Inflammatory macrophage treated with lipopolysaccharide for 4 hours (primary cell): Measurements from ENCODE around the gene MRC2.

Source experiments
- DNase-seq: peaks from one replicate; pipeline ENCODE4 v3.0.0-alpha.2; 2020

MRC2 gene

GRCh38 chr17:62664336-62665120, 37.1 kb downstream of the MRC2 start:
- DNase-seq: no peak

- DNase-seq: no peak
Measured at GRCh38 chr17:62665599-62665998, 38.1 kb downstream of the MRC2 start.

GRCh38 chr17:62666061-62666800, 38.8 kb downstream of the MRC2 start:
- no peak for DNase-seq

- no peak for DNase-seq
Measured at GRCh38 chr17:62666801-62667591, 39.5 kb downstream of the MRC2 start.

- no peak for DNase-seq
Measured at GRCh38 chr17:62668091-62668804, 40.8 kb downstream of the MRC2 start.

- no peak for DNase-seq
Measured at GRCh38 chr17:62670202-62670821, 42.8 kb downstream of the MRC2 start.

- DNase-seq: no peak
Measured at GRCh38 chr17:62671553-62671952, 44.1 kb downstream of the MRC2 start.

- no peak for DNase-seq
Measured at GRCh38 chr17:62672957-62673356, 45.5 kb downstream of the MRC2 start.

- no peak for DNase-seq
Measured at GRCh38 chr17:62673614-62674362, 46.3 kb downstream of the MRC2 start.

GRCh38 chr17:62674363-62674739, 46.9 kb downstream of the MRC2 start:
- DNase-seq: no peak

- DNase-seq: no peak
Measured at GRCh38 chr17:62674841-62675240, 47.4 kb downstream of the MRC2 start.

GRCh38 chr17:62675260-62675659, 47.8 kb downstream of the MRC2 start:
- no peak for DNase-seq

GRCh38 chr17:62675701-62676100, 48.2 kb downstream of the MRC2 start:
- no peak for DNase-seq

- no peak for DNase-seq
Measured at GRCh38 chr17:62676231-62676943, 48.9 kb downstream of the MRC2 start.

- DNase-seq: no peak
Measured at GRCh38 chr17:62676952-62677596, 49.6 kb downstream of the MRC2 start.

- no peak for DNase-seq
Measured at GRCh38 chr17:62678214-62678919, 50.9 kb downstream of the MRC2 start.

- no peak for DNase-seq
Measured at GRCh38 chr17:62679866-62680377, 52.5 kb downstream of the MRC2 start.

GRCh38 chr17:62680541-62681052, 53.1 kb downstream of the MRC2 start:
- DNase-seq: no peak
